Measurements from ENCODE around the gene C1QTNF3.

The C1QTNF3 gene

DNA sequence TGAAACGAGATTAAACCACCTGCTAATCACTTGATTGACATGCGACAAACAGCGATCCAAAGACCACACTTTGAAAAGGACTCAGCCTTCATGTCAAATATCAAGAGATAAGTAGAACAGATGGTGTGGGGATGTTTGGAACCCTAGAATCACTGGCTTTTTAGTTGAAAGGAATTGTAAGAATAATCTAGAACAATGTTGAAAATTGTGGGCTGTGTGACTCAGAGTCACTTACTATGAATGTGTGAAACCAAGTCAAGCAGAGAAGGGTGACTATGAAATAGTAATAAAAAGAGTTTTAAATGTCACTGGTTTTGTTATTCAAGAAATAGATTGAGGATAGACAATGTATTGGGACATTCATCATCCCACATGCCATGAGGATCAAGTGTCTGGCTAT is 14.1 kb upstream of the C1QTNF3 start:
- TF ChIP-seq ZNF426 (tag by site-specific recombination; IDR thresholded peaks at IDR 0.05) = no peak
- TF ChIP-seq, protein P1, sequence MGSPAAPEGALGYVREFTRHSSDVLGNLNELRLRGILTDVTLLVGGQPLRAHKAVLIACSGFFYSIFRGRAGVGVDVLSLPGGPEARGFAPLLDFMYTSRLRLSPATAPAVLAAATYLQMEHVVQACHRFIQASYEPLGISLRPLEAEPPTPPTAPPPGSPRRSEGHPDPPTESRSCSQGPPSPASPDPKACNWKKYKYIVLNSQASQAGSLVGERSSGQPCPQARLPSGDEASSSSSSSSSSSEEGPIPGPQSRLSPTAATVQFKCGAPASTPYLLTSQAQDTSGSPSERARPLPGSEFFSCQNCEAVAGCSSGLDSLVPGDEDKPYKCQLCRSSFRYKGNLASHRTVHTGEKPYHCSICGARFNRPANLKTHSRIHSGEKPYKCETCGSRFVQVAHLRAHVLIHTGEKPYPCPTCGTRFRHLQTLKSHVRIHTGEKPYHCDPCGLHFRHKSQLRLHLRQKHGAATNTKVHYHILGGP (tag by site-specific recombination; IDR thresholded peaks at IDR 0.05) = no peak
- H3K36me3 ChIP-seq (ENCODE audit: control insufficient read depth in 2 of 2, insufficient read depth in 1 of 2, low read length in 2 of 2) = no peaks in the 10 kb centered on the region
- H3K4me3 ChIP-seq (ENCODE audit: low read depth, low read length) = no peak overlapping the region
- CTCF ChIA-PET = no interaction called here
- no peaks in the 10 kb centered on the region for H3K9me3 ChIP-seq (ENCODE audit: control insufficient read depth, insufficient read depth, low read depth, low read length)
- POLR2A ChIA-PET = no interaction called here
- no peak overlapping the region for H3K27ac ChIP-seq (ENCODE audit: extremely low read depth, low read depth, low read length)
- H3K4me1 ChIP-seq (ENCODE audit: control insufficient read depth, insufficient read depth, low read length) = no peaks in the 10 kb centered on the region

DNA sequence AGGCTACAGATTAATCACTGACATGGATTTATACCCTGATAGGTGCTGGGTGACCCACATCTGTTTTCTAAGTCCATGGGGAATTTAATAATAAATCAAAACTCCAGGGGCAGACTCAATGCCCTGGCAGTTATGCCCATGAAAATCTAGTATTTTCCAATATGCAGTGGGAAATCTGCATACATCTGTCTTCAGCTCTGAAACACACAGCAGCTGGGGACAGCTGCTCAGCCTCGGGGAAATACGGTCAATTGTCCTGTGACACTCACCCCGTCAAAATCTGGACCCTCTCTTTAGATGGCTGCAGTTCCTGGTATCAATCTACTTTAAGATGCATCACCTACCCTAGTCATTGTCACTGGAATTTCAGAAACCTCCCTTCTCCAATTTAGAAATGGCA is 12.7 kb upstream of the C1QTNF3 start:
- no peaks in the 10 kb centered on the region for H3K9me3 ChIP-seq (ENCODE audit: control insufficient read depth, insufficient read depth, low read depth, low read length)
- H3K4me1 ChIP-seq (ENCODE audit: control insufficient read depth, insufficient read depth, low read length) = no peaks in the 10 kb centered on the region
- H3K36me3 ChIP-seq (ENCODE audit: control insufficient read depth in 2 of 2, insufficient read depth in 1 of 2, low read length in 2 of 2) = no peaks in the 10 kb centered on the region
- TF ChIP-seq ZNF555 (tag by site-specific recombination; conservative IDR thresholded peaks at IDR 0.05) = no peak
- no peak overlapping the region for H3K27ac ChIP-seq (ENCODE audit: extremely low read depth, low read depth, low read length)
- CTCF ChIA-PET = no interaction called here
- no peak overlapping the region for H3K4me3 ChIP-seq (ENCODE audit: low read depth, low read length)
- POLR2A ChIA-PET = no interaction called here

DNA sequence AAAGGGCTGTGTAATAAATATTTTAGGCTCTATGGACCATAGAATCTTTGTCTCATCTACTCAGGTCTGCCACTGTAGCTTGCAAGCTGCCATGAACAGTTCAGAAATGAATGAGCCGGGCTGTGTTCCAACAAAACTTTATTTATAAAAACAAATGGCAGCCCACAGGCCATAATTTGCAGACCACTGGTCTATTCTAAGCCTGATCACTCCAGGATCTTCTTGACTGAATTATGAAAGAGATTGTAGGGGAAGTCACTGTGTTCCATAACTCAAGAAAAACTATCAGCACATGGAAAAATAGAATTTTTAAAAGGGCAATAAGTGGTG is 11.4 kb upstream of the C1QTNF3 start:
- H3K4me3 ChIP-seq (ENCODE audit: low read depth, low read length) = no peak overlapping the region
- no peaks in the 10 kb centered on the region for H3K4me1 ChIP-seq (ENCODE audit: control insufficient read depth, insufficient read depth, low read length)
- no peak overlapping the region for H3K27ac ChIP-seq (ENCODE audit: extremely low read depth, low read depth, low read length)
- ChIA-PET CTCF (interaction anchor here (0.7 kb wide), 1 partner anchor 55 kb away, joined by 3 read pairs; no protein-coding TSS in a partner anchor), POLR2A (no interaction called here)
- TF ChIP-seq SETDB1 (IDR thresholded peaks at IDR 0.05; ENCODE audit: insufficient read length, low read length) (no peak), ZBTB21 (tag by site-specific recombination; IDR thresholded peaks at IDR 0.05) (no peak), ZNF302 (tag by site-specific recombination; IDR thresholded peaks at IDR 0.05; ENCODE audit: low read depth) (no peak), ZNF354C (tag by site-specific recombination; IDR thresholded peaks at IDR 0.05; ENCODE audit: borderline replicate concordance, low read depth) (no peak), ZNF114 (tag by site-specific recombination; IDR thresholded peaks at IDR 0.05) (no peak), TRIM28 (IDR thresholded peaks at IDR 0.05; ENCODE audit: borderline replicate concordance, low read length) (no peak), ZBTB48 (tag by site-specific recombination; IDR thresholded peaks at IDR 0.05) (no peak), SALL2 (tag by site-specific recombination; IDR thresholded peaks at IDR 0.05; ENCODE audit: borderline replicate concordance) (no peak), ZNF747 (tag by site-specific recombination; IDR thresholded peaks at IDR 0.05) (no peak), ZNF133 (tag by site-specific recombination; IDR thresholded peaks at IDR 0.05) (no peak), ZNF791 (tag by site-specific recombination; IDR thresholded peaks at IDR 0.05) (no peak), ZFP41 (tag by site-specific recombination; IDR thresholded peaks at IDR 0.05; ENCODE audit: borderline replicate concordance) (no peak), ZNF184 (tag by site-specific recombination; IDR thresholded peaks at IDR 0.05) (no peak), ZNF560 (tag by site-specific recombination; IDR thresholded peaks at IDR 0.05; ENCODE audit: borderline replicate concordance) (no peak)
- TF ChIP-seq, protein P2, sequence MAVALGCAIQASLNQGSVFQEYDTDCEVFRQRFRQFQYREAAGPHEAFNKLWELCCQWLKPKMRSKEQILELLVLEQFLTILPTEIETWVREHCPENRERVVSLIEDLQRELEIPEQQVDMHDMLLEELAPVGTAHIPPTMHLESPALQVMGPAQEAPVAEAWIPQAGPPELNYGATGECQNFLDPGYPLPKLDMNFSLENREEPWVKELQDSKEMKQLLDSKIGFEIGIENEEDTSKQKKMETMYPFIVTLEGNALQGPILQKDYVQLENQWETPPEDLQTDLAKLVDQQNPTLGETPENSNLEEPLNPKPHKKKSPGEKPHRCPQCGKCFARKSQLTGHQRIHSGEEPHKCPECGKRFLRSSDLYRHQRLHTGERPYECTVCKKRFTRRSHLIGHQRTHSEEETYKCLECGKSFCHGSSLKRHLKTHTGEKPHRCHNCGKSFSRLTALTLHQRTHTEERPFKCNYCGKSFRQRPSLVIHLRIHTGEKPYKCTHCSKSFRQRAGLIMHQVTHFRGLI (tag by site-specific recombination; IDR thresholded peaks at IDR 0.05) = no peak
- TF ChIP-seq, protein P3, sequence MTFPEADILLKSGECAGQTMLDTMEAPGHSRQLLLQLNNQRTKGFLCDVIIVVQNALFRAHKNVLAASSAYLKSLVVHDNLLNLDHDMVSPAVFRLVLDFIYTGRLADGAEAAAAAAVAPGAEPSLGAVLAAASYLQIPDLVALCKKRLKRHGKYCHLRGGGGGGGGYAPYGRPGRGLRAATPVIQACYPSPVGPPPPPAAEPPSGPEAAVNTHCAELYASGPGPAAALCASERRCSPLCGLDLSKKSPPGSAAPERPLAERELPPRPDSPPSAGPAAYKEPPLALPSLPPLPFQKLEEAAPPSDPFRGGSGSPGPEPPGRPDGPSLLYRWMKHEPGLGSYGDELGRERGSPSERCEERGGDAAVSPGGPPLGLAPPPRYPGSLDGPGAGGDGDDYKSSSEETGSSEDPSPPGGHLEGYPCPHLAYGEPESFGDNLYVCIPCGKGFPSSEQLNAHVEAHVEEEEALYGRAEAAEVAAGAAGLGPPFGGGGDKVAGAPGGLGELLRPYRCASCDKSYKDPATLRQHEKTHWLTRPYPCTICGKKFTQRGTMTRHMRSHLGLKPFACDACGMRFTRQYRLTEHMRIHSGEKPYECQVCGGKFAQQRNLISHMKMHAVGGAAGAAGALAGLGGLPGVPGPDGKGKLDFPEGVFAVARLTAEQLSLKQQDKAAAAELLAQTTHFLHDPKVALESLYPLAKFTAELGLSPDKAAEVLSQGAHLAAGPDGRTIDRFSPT (tag by site-specific recombination; IDR thresholded peaks at IDR 0.05) = no peak
- TF ChIP-seq, protein P4, sequence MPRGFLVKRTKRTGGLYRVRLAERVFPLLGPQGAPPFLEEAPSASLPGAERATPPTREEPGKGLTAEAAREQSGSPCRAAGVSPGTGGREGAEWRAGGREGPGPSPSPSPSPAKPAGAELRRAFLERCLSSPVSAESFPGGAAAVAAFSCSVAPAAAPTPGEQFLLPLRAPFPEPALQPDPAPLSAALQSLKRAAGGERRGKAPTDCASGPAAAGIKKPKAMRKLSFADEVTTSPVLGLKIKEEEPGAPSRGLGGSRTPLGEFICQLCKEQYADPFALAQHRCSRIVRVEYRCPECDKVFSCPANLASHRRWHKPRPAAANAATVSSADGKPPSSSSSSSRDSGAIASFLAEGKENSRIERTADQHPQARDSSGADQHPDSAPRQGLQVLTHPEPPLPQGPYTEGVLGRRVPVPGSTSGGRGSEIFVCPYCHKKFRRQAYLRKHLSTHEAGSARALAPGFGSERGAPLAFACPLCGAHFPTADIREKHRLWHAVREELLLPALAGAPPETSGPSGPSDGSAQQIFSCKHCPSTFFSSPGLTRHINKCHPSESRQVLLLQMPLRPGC (tag by site-specific recombination; IDR thresholded peaks at IDR 0.05) = no peak
- TF ChIP-seq, protein P5, sequence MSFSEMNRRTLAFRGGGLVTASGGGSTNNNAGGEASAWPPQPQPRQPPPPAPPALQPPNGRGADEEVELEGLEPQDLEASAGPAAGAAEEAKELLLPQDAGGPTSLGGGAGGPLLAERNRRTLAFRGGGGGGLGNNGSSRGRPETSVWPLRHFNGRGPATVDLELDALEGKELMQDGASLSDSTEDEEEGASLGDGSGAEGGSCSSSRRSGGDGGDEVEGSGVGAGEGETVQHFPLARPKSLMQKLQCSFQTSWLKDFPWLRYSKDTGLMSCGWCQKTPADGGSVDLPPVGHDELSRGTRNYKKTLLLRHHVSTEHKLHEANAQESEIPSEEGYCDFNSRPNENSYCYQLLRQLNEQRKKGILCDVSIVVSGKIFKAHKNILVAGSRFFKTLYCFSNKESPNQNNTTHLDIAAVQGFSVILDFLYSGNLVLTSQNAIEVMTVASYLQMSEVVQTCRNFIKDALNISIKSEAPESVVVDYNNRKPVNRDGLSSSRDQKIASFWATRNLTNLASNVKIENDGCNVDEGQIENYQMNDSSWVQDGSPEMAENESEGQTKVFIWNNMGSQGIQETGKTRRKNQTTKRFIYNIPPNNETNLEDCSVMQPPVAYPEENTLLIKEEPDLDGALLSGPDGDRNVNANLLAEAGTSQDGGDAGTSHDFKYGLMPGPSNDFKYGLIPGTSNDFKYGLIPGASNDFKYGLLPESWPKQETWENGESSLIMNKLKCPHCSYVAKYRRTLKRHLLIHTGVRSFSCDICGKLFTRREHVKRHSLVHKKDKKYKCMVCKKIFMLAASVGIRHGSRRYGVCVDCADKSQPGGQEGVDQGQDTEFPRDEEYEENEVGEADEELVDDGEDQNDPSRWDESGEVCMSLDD (tag by site-specific recombination; IDR thresholded peaks at IDR 0.05) = no peak
- TF ChIP-seq, protein P6, sequence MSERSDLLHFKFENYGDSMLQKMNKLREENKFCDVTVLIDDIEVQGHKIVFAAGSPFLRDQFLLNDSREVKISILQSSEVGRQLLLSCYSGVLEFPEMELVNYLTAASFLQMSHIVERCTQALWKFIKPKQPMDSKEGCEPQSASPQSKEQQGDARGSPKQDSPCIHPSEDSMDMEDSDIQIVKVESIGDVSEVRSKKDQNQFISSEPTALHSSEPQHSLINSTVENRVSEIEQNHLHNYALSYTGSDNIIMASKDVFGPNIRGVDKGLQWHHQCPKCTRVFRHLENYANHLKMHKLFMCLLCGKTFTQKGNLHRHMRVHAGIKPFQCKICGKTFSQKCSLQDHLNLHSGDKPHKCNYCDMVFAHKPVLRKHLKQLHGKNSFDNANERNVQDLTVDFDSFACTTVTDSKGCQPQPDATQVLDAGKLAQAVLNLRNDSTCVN (tag by site-specific recombination; optimal IDR thresholded peaks at IDR 0.05) = no peak
- H3K9me3 ChIP-seq (ENCODE audit: control insufficient read depth, insufficient read depth, low read depth, low read length) = no peaks in the 10 kb centered on the region
- no peaks in the 10 kb centered on the region for H3K36me3 ChIP-seq (ENCODE audit: control insufficient read depth in 2 of 2, insufficient read depth in 1 of 2, low read length in 2 of 2)
